Neural cell (in vitro differentiated cells): ENCODE data around the gene KRTAP29-1. TPM values are rescaled to one million over a fixed set of nuclear protein-coding genes. Genes with fewer than 3 reads are reported as not detected.

ENCODE experiments used
- H2AFZ ChIP-seq: fragments of 200-600, 300-800 bp; sonication (generic), shearing (Covaris generic); 2 replicates; pipeline ENCODE4 v1.6.0; 2014; ENCODE audit warnings: low read depth, mild to moderate bottlenecking, antibody characterized with exemption, low read length, moderate library complexity
- H3F3A ChIP-seq: fragments of 200-600 bp; shearing (Covaris generic); 2 replicates; pipeline ENCODE4 v1.6.1; 2016; ENCODE audit warnings: mild to moderate bottlenecking, moderate library complexity, mixed read lengths, antibody characterized with exemption, low read length; ENCODE audit not compliant: insufficient read depth, poor library complexity, severe bottlenecking
- H3K27ac ChIP-seq: fragments of 200-600, 300-800 bp; sonication (generic), shearing (Covaris generic); 2 replicates; pipeline ENCODE4 v1.5.1; 2014; ENCODE audit warnings: mild to moderate bottlenecking, low read length, moderate library complexity
- H3K27me3 ChIP-seq: fragments of 300-800, 200-600 bp; sonication (generic), shearing (Covaris generic); 2 replicates; pipeline ENCODE4 v1.6.0; 2014; ENCODE audit warnings: mild to moderate bottlenecking, low read depth, low read length, moderate library complexity; ENCODE audit not compliant: insufficient read depth
- H3K36me3 ChIP-seq: fragments of 300-800, 200-600 bp; sonication (generic), shearing (Covaris generic); 2 replicates; pipeline ENCODE4 v1.5.1; 2014; ENCODE audit warnings: mild to moderate bottlenecking, antibody characterized with exemption, low read length, moderate library complexity; ENCODE audit not compliant: insufficient read depth
- H3K4me2 ChIP-seq: fragments of 300-800, 200-600 bp; sonication (generic), shearing (Covaris generic); 2 replicates; pipeline ENCODE4 v1.6.0; 2014; ENCODE audit warnings: mild to moderate bottlenecking, low read length
- H3K4me3 ChIP-seq: fragments of 300-800, 200-600 bp; sonication (generic), shearing (Covaris generic); 2 replicates; pipeline ENCODE4 v1.5.1; 2014; ENCODE audit warnings: mild to moderate bottlenecking, low read length, moderate library complexity
- H3K79me2 ChIP-seq: fragments of 200-600 bp; shearing (Covaris generic); replicated peaks from 2 replicates; pipeline ENCODE4 v1.6.0; 2014; ENCODE audit warnings: mild to moderate bottlenecking, low read length, moderate library complexity; ENCODE audit not compliant: insufficient read depth
- H3K9ac ChIP-seq: fragments of 300-800, 200-600 bp; sonication (generic), shearing (Covaris generic); 2 replicates; pipeline ENCODE4 v1.6.1; 2016; ENCODE audit warnings: mild to moderate bottlenecking, low read length, mixed read lengths
- H3K9me2 ChIP-seq: fragments of 200-600 bp; shearing (Covaris generic); 2 replicates; pipeline ENCODE4 v1.6.1; 2016; ENCODE audit warnings: mild to moderate bottlenecking, low read length, mixed read lengths; ENCODE audit not compliant: insufficient read depth
- H3K9me3 ChIP-seq: fragments of 200-600, 300-800 bp; sonication (generic), shearing (Covaris generic); 2 replicates; pipeline ENCODE4 v1.6.1; 2016; ENCODE audit warnings: mild to moderate bottlenecking, mixed run types, low read length, moderate library complexity, mixed read lengths
- H4K20me1 ChIP-seq: fragments of 200-600 bp; shearing (Covaris generic); 2 replicates; pipeline ENCODE4 v1.6.1; 2016; ENCODE audit warnings: mild to moderate bottlenecking, mixed run types; ENCODE audit not compliant: insufficient read depth
- EP300 ChIP-seq: fragments of 450-650 bp; conservative IDR thresholded peaks from 2 replicates; pipeline ENCODE4 v1.6.1; 2014; ENCODE audit warnings: antibody characterized with exemption, mild to moderate bottlenecking, moderate library complexity; ENCODE audit not compliant: poor library complexity, severe bottlenecking
- EZH2 ChIP-seq: fragments of 200-600, 300-800 bp; shearing (Covaris generic), sonication (generic); IDR thresholded peaks from 2 replicates; pipeline ENCODE4 v1.6.1; 2014; ENCODE audit warnings: antibody characterized with exemption, low read length, borderline replicate concordance, mild to moderate bottlenecking; ENCODE audit not compliant: insufficient read depth, poor library complexity, severe bottlenecking
- MXI1 ChIP-seq: fragments of 450-650 bp; conservative IDR thresholded peaks from 2 replicates; pipeline ENCODE4 v1.6.1; 2014; ENCODE audit warnings: antibody characterized with exemption, mild to moderate bottlenecking; ENCODE audit not compliant: poor library complexity, severe bottlenecking
- POLR2AphosphoS5 ChIP-seq: IDR thresholded peaks from 2 replicates; pipeline ENCODE4 v1.6.1; 2012
- RAD21 ChIP-seq: fragments of 450-650 bp; conservative IDR thresholded peaks from 2 replicates; pipeline ENCODE4 v1.6.1; 2014; ENCODE audit warnings: antibody characterized with exemption, mild to moderate bottlenecking, moderate library complexity
- SMC3 ChIP-seq: fragments of 450-650 bp; conservative IDR thresholded peaks from 2 replicates; pipeline ENCODE4 v1.6.1; 2014; ENCODE audit warnings: antibody characterized with exemption, mild to moderate bottlenecking, moderate library complexity; ENCODE audit not compliant: poor library complexity
- TAF1 ChIP-seq: IDR thresholded peaks from 2 replicates; pipeline ENCODE4 v1.6.1; 2012; ENCODE audit warnings: low read depth
- polyA plus RNA-seq: library from polyadenylated mRNA; depleted of rRNA; stranded (reverse); fragments of >200 nt; gene quantifications from 2 replicates; pipeline ENCODE4 v1.2.3, GENCODE V29; 2014
- TF ChIP-seq, protein P1 (sequence below): IDR thresholded peaks from 2 replicates; pipeline ENCODE4 v1.6.1; 2012; ENCODE audit warnings: borderline replicate concordance
- TF ChIP-seq, protein P2 (sequence below): fragments of 450-650 bp; IDR thresholded peaks from 2 replicates; pipeline ENCODE4 v1.5.1; 2014; ENCODE audit warnings: antibody characterized with exemption, mild to moderate bottlenecking, moderate library complexity; ENCODE audit not compliant: poor library complexity, severe bottlenecking

KRTAP29-1 gene
- polyA plus RNA-seq, 1 donor from 2014 or later: not detected

DNA sequence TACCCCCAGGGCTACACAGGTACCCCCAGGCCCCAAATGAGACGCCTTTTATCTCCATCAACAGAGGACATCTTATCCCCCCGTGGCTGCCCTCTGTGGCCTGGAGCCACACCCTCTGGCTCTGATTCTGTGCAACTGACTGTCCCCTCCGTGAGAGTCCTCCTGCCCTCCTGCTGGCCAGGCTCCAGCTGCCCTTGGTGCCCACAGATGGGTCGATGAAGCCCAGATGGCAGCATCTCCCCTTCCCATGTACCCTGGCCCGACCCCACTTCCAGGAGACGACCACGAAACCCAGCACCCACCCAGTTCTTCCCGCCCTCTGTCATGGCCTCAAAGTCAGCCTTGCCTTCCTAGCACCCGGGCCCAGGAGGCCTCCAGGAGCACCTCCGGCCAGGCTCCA, 22.5 kb upstream of the KRTAP29-1 start:
- Histone ChIP-seq H3K27me3 (no peaks in the 10 kb centered on the region), H3K9me3 (no peaks in the 10 kb centered on the region), H2AFZ (no peak overlapping the region), H3K4me2 (no peak overlapping the region), H3K9ac (no peak overlapping the region), H3K9me2 (no peaks in the 10 kb centered on the region), H3K4me3 (no peak overlapping the region), H3K27ac (no peak overlapping the region), H3K79me2 (no peaks in the 10 kb centered on the region), H4K20me1 (no peaks in the 10 kb centered on the region), H3K36me3 (no peaks in the 10 kb centered on the region), H3F3A (no peaks in the 10 kb centered on the region)
- TF ChIP-seq, protein P1, sequence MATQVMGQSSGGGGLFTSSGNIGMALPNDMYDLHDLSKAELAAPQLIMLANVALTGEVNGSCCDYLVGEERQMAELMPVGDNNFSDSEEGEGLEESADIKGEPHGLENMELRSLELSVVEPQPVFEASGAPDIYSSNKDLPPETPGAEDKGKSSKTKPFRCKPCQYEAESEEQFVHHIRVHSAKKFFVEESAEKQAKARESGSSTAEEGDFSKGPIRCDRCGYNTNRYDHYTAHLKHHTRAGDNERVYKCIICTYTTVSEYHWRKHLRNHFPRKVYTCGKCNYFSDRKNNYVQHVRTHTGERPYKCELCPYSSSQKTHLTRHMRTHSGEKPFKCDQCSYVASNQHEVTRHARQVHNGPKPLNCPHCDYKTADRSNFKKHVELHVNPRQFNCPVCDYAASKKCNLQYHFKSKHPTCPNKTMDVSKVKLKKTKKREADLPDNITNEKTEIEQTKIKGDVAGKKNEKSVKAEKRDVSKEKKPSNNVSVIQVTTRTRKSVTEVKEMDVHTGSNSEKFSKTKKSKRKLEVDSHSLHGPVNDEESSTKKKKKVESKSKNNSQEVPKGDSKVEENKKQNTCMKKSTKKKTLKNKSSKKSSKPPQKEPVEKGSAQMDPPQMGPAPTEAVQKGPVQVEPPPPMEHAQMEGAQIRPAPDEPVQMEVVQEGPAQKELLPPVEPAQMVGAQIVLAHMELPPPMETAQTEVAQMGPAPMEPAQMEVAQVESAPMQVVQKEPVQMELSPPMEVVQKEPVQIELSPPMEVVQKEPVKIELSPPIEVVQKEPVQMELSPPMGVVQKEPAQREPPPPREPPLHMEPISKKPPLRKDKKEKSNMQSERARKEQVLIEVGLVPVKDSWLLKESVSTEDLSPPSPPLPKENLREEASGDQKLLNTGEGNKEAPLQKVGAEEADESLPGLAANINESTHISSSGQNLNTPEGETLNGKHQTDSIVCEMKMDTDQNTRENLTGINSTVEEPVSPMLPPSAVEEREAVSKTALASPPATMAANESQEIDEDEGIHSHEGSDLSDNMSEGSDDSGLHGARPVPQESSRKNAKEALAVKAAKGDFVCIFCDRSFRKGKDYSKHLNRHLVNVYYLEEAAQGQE: no peak
- TF ChIP-seq EZH2: no peak
- TF ChIP-seq EP300: no peak
- TF ChIP-seq POLR2AphosphoS5: no peak
- no peak for TF ChIP-seq TAF1
- TF ChIP-seq, protein P2, sequence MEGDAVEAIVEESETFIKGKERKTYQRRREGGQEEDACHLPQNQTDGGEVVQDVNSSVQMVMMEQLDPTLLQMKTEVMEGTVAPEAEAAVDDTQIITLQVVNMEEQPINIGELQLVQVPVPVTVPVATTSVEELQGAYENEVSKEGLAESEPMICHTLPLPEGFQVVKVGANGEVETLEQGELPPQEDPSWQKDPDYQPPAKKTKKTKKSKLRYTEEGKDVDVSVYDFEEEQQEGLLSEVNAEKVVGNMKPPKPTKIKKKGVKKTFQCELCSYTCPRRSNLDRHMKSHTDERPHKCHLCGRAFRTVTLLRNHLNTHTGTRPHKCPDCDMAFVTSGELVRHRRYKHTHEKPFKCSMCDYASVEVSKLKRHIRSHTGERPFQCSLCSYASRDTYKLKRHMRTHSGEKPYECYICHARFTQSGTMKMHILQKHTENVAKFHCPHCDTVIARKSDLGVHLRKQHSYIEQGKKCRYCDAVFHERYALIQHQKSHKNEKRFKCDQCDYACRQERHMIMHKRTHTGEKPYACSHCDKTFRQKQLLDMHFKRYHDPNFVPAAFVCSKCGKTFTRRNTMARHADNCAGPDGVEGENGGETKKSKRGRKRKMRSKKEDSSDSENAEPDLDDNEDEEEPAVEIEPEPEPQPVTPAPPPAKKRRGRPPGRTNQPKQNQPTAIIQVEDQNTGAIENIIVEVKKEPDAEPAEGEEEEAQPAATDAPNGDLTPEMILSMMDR: no peak
- no peak for TF ChIP-seq RAD21
- no peak for TF ChIP-seq SMC3
- no peak for TF ChIP-seq MXI1

DNA sequence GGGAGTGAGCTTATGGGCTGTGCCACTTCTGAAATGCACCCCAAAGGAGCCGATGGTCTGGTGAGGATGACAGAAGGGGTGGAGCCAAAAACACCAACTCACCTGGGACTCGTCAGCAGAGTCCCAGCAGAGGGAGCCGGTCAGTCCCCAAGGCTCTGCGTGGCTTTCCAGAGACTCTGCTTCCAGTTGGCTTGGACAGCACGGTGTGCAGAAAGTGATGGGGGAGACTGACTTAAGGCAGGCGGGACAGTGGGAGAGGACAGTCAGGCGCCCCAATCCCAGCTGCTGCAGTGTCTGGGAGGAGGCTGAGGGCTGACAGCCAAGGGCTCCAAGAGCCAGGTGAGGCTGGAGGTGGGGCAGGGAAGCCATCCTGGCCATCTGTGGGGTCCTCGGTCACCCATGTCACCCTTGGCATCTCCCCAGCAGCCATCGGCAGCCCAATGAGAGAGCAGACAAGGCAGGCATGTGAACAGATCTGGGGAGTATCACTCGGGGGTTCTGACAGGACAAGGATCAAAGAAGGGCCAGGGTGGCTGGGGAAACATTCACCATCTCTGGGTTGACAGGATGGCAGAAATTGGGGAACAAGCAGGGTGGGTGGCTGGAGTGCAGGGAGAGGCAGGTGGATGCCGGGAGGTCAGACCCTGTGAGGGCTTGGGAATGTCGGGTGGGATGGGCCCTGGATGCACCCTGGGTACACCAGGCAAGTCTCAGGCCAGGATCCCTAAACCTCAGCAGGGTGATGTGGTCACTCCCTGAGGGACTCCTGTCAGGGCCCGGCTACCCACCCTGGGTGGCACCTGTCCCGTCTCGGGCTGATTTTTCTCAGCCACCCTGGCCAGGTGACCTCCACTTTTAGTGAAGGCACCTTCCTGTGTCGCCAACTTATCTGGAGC, 21.8 kb upstream of the KRTAP29-1 start:
- Histone ChIP-seq H3K4me3 (no peak overlapping the region), H3K9me3 (no peaks in the 10 kb centered on the region), H3F3A (no peaks in the 10 kb centered on the region), H2AFZ (no peak overlapping the region), H3K36me3 (no peaks in the 10 kb centered on the region), H3K9me2 (no peaks in the 10 kb centered on the region), H3K4me2 (no peak overlapping the region), H3K9ac (no peak overlapping the region), H4K20me1 (no peaks in the 10 kb centered on the region), H3K79me2 (no peaks in the 10 kb centered on the region), H3K27me3 (no peaks in the 10 kb centered on the region), H3K27ac (no peak overlapping the region)
- TF ChIP-seq, protein P1: no peak
- no peak for TF ChIP-seq EZH2
- TF ChIP-seq RAD21: no peak
- TF ChIP-seq POLR2AphosphoS5: no peak
- no peak for TF ChIP-seq EP300
- TF ChIP-seq, protein P2: no peak
